Stimulated activated CD4-positive, alpha-beta T cell treated with anti-CD3 and anti-CD28 coated beads, Interleukin-1b, Interleukin-23, amount 100 ng/mL, for 1 hour (primary cell): Measurements from ENCODE around the gene PALD1.

Experiments
- DNase-seq, 2 donors: peaks; one replicate each; pipeline ENCODE4 v3.0.0-alpha.2; 2020; ENCODE audit warnings: low read depth in 2 of 2

The PALD1 gene

DNA sequence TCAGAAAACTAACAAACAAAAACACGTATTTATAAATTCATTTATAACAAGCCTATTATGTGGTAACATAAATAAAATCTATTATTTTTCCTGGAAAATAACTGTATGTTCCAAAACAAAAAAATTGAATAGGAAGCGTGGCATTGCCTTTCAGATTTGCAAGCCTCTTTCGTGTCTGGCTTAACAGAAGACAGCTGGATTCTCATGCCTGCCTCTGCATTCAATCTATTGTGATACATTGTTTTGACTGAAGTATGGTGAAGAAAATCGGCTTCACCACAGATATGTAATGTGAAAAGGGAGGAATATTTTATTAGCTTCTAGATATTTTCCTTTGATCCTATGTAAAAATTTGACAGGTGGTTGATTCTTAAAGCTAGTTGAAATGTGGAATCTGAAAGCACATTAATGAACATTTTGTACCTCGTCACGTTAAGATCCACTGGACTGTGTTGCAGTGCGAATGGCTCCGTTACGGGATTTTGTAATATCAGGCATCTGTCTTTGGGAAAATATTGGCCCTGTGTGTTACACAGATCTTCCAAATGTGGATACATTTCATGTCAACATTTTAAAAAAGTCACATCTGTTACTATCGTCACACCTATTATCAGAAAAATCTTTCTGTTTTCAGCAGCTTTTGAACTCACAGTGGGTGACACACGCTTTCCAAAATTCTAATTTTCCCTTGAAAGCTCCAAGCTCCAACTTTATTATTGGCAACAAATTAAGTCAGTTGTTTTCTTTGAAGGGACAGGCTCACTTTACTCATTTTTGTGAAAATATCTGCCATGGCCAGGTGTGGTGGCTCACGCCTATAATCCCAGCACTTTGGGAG, 26.2 kb downstream of the PALD1 start:
- DNase-seq, result no peak

DNA sequence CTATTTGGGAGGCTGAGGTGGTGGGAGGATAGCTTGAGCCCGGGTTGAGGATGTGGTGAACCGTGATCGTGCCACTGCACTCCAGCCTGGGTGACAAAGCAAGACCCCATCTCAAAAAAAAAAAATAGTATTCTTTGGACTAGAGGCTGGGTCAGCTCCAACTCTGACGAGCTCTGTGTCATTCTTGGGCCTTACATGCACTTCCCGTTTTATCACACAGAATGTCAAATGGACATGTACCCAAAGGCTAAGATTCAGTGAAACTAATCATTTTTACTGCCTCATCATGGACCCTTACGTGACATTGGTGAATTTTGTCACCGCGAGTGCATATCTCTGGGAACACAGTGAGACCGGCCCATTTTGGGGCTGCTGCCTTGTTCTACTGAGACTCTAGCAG, 27.3 kb downstream of the PALD1 start:
- DNase-seq, result no peak

DNA sequence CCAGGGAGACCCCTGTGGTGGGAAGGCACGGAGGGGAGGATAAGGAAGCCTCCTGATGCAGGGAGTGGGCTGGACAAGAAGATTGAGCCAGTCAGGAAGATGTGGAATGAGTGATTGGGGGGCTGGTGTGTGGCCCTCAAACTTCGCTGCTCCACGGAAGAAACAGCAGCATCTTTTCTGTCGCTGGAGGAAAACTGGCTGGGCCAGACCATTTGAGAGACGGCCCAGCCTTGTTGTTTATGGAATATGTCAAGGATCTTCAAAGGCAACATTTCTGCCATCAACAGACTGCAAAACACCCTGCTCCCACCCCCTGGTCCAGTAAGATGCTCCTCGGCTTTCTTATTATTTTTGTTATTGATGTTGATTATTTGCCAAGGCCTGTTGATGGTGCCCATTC, 29.4 kb downstream of the PALD1 start:
- DNase-seq, result no peak

DNA sequence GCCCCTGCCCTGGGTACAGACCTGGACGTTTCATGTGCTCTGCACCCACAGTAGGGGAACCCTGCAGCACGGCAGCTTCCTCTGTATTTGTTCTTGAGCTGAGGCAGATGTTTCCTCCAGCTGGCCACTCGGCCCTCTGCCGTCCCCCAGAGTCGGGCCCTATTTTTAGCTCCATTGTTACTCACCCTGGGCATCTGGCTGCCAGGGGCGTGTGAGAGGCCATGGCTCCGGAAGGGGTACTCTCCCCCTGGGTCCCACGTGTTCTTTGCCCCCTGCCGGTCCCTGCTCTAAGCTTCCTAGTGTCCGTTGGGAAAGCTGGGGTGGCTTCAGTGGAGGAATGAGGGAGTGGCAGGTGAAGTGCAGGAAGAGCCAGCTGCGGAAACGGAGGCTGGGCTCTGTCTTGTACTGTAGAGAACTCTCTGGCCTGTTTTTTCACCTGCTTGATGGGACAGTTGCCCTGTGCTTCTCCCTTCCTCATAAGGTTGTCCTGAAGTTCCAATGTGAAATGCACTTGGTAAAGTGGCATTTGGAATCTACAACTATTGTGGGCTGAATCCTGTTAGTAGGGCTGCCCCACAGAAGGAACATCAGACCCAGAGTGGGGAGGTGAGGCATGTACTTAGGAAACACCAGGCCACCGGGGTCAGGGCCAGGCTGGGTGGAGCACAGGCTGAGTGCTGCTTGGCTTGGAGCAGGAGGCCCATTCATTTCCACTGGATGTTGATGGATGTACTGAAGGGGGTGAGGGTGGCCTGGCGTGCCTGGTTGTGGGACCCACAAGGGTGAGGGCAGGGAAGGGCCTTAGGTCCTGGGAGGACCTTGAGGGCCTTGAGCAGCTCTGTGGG, 30.6 kb downstream of the PALD1 start:
- no peak for DNase-seq

- no peak for DNase-seq
Measured at GRCh38 chr10:70509757-70510147, 31.2 kb downstream of the PALD1 start.

- DNase-seq, result no peak
Measured at GRCh38 chr10:70510453-70510852, 31.9 kb downstream of the PALD1 start.

GRCh38 chr10:70510904-70511303, 32.3 kb downstream of the PALD1 start:
- no peak for DNase-seq

DNA sequence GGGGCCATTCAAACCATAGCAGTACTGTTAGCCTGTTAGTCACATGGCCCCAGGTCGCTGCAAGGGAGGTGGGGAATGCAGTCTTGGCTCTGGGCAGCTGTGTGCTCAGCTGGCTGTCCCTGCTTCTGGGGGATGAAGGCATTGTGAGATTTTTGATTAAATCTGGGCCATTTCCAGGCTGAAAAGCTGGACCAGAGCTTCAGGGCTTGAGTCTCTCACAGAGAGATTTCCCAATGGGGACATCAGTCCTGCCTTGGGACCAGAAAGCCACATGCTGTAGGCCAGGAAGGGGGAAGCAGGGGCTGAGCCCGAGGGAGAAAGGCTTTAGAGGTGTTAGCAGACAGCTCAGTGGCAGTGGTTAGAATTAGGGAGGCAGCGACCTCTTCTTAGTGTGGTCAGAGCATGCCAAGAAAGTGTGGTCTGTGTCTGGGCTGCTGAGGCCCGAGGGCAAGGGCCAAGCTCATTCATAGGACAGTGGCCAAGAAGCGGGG, 33.6 kb downstream of the PALD1 start:
- no peak for DNase-seq

DNA sequence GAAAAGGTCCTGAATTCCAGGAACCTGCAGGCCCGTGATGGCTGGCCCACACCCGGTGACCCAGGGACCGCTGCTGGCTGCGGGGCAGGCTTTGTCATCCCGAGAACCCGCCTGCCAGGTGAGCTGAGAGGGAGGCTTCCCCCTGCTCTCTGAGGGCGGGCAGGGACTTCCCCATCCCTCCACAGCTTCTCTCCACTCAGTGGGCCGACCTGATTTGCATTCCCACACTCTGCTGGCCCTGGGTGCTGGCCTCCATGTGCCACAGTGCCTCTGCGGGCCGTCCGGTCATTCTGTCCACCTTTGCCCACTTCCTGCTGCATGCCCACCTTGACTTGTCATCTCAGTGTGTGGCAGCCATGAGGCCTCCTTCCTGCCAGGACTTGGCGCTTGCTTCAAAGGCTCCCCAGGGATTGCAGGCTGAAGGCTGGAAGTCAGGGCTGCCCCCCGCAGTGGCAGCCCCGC, 35.3 kb downstream of the PALD1 start:
- no peak for DNase-seq

DNA sequence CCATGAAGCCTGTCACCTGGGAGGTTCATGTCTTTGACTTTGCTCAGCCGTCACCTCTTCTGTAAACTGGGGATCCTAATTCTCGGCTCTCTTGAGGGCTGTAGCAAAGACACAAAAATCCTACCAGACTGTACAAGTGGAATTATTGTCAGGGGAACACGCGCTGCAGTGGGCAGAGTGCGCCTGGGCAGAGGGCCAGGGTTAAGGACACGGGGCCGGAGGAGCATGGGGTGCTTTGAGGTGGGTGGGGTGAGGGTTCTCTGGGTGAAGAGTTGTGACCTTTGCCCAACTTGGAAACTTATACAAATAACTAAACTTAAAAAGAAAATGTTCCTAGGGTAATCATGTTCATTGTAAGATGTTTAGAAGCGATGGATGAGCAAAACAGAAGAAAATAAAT, 36.0 kb downstream of the PALD1 start:
- no peak for DNase-seq

- DNase-seq, result no peak
Measured at GRCh38 chr10:70515035-70515667, 36.6 kb downstream of the PALD1 start.

- DNase-seq, result no peak
Measured at GRCh38 chr10:70518695-70519094, 40.1 kb downstream of the PALD1 start.

DNA sequence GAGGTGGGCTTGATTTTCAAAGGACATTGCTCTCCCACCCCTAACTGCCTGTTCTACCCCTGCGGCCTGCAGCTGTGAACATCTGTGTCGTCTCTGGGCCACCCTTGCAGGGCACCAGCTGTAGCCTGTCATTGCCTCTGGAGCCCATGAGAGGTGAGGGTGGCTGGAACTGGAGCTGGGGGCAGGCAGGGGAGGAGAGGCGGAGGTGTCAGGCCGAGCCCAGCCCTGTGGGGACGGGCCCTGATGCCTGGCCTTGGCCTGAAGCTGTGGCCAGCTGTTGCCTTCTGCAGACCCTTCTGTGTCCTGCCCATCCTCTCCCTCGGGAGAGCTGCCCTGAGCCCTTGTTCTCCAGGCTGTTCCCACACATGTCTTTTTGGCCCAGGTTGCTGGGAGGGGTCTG, 44.5 kb downstream of the PALD1 start:
- DNase-seq, result no peak

- DNase-seq, result no peak
Measured at GRCh38 chr10:70523549-70523948, 45.0 kb downstream of the PALD1 start.

DNA sequence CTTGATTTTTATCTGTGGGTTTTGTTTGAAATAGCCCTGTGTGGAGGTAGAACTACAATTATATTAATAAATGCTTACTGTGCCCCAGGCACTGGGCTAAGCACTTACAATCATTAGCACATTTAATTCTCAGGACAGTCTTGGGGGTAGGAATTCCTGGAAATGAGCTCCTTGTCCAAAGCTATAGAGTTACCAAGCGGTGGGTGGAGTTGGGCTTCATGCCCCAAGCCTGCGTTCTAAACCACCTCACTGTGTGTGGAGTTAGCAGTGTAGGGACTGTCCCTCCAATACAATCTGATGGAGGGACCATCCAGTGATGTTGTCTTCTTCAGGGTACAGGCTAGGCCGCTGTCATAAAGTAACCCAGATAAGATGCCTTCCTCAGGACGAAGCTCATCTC, 49.7 kb downstream of the PALD1 start:
- DNase-seq, result no peak

DNA sequence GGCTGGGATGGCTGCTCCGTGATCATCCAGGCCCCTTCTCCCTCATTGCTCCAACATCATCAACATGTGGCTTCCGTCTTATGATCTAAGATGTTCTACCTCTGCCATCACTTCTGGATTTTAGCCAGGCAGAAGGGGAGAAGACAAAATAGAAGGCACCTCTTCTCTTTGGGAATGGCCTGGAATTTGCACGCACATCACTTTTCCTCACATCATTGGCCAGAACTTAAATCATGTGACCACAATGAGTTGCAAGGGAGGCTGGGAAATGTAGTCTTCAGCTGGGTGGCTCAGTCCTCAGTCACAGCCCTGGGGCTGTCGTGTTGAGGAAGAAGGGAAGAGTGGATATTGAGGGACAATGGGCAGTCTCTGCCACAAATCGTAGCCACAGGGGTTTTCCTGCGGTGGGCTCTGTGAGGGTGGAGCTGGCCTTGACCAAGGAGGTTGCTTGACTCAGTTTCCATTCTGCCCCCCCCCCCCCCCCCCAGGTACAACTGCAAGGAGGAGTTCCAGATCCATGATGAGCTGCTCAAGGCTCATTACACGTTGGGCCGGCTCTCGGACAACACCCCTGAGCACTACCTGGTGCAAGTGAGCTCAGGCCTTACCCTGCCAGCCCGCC, 50.3 kb downstream of the PALD1 start:
- DNase-seq, result no peak

GRCh38 chr10:70529848-70530247, 51.3 kb downstream of the PALD1 start:
- no peak for DNase-seq

GRCh38 chr10:70530315-70530714, 51.7 kb downstream of the PALD1 start:
- DNase-seq, result no peak

GRCh38 chr10:70532554-70533188, 54.1 kb downstream of the PALD1 start:
- DNase-seq, result no peak

GRCh38 chr10:70533189-70533558, 54.6 kb downstream of the PALD1 start:
- no peak for DNase-seq

DNA sequence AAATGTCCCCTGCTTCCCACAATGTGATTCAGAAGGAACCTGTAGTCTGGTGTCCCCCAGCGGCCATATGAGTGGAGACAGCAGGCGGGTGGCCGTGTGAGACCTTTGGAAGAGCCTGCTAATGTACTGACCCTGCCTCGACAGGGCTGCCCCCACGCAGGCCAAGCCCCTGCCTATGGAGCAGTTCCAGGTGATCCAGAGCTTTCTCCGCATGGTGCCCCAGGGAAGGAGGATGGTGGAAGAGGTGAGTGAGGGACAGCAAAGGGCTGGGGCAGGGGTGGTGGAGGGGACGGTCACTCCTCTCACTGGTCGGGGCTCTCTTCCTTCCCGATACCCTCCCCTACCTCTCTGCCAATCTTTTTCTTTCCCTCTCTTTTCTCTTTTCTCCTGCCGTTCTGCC, 55.7 kb downstream of the PALD1 start:
- no peak for DNase-seq
